Measurements from ENCODE around the gene DGKB.

The DGKB gene

DNA sequence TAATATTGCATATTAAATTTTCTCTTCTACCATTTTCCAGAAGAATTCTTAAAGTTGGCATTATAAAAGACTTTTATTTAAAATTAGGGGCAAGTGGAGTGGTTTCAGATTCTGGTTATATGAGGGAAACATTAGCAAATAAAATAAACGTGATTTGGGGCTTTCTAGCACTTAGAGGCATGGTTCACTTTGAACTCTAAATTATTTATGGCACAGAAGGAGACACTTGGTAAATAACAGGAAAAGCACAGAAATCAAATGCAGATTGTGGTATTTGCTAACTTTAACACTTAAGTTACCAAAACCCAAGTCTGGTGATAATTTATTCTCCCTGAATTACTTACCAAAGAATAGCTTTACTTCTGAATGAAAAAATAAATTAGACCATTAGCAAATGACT lies 778.6 kb downstream of the DGKB start:
- no peak for DNase-seq (ENCODE audit: low spot score)

DNA sequence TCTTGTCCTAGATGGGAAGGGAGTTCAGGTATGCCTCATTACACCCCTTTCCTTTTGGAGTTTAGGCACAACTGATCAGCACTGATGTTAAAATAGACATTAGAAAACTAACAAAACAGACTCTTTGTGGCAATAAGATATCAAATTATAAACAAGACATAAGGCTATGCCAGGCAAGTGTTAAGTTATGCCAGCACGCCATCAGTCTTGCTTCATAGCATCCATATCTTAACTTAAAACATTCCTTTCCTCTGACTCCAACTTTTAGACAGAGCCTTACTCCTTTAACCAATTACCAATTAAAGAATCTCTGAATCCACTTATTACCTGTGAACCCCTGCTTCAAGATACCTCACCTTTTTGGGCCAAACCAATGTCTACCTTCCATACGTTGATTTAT lies 786.9 kb downstream of the DGKB start:
- DNase-seq (ENCODE audit: low spot score): no peak

- DNase-seq (ENCODE audit: low spot score): no peak
Observed at GRCh38 chr7:14104861-14105260, 797.7 kb downstream of the DGKB start.

DNA sequence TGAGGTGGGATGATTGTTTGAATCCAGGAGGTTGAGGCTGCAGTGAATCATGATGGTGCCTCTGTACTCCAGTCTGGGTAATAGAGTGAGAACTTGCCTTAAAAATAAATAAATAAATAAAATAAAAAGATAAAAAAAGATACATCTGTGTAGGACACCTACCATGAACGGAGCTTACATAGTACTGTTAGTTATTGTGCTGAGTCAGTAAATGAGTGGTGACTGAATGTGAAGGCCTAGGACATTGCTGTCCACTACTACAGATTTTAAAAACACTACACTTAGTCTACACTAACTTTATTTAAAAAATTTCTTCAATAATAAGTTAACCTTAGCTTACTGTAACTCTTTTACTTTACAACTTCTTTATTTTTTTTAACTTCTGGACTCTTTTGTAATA lies 806.4 kb downstream of the DGKB start:
- no peak for DNase-seq (ENCODE audit: low spot score)

- no peak for DNase-seq (ENCODE audit: low spot score)
Observed at GRCh38 chr7:14095233-14095950, 807.2 kb downstream of the DGKB start.

Measured in cerebellar cortex (tissue), 1 donor.